Measurements from ENCODE around the gene COCH.

The COCH gene

DNA sequence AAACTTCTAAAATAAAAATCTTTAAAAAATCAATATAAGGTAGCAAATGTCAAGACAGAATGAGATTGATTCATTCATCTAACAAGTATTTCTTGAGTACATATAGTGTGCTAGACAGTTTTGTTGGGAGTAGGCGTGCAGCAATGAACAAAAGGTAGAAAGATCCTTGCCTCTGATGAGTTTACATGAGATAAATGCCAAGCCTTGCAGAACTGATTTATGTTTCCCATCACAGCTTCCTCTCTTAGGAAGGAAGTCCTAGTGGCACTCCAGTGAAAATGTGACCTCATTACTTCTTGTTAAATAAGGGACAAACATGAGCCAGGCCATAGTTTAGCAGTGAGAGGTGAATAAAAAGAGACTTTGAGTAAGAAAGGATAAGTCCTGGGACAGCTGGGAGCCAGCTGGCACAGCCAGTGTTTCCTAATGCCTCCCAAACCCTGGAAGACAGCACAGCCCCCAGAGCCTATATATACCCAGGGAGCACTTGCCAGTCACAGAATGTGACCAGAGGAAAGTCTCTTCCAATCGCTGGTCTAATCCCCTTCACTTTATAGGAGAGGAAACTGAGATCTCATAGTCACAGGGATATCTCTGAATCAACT, 4.7 kb upstream of the COCH start:
- Histone ChIP-seq H3K9me3 (ENCODE audit: control insufficient read depth, insufficient read depth, low read depth, low read length) (no peaks in the 10 kb centered on the region), H3K27ac (ENCODE audit: extremely low read depth, low read depth, low read length) (no peak overlapping the region), H3K36me3 (ENCODE audit: control insufficient read depth in 2 of 2, insufficient read depth in 1 of 2, low read length in 2 of 2) (no peaks in the 10 kb centered on the region), H3K4me3 (ENCODE audit: low read depth, low read length) (no peak overlapping the region), H3K4me1 (ENCODE audit: control insufficient read depth, insufficient read depth, low read length) (peaks cover 2% of the 10 kb centered on the region; the same call in 1 of the 2 replicates)
- CTCF ChIA-PET = no interaction called here
- POLR2A ChIA-PET = no interaction called here
- TF ChIP-seq ZNF223 (tag by site-specific recombination; IDR thresholded peaks at IDR 0.05) (no peak), REPIN1 (tag by site-specific recombination; IDR thresholded peaks at IDR 0.05; ENCODE audit: low read depth) (no peak), ZNF473 (tag by site-specific recombination; IDR thresholded peaks at IDR 0.05) (no peak), TCF7L2 (IDR thresholded peaks at IDR 0.05; ENCODE audit: borderline replicate concordance, low read depth, low read length) (no peak), OVOL3 (tag by site-specific recombination; IDR thresholded peaks at IDR 0.05) (no peak), ZNF76 (tag by site-specific recombination; IDR thresholded peaks at IDR 0.05; ENCODE audit: borderline replicate concordance, low read depth) (no peak), KLF10 (tag by site-specific recombination; IDR thresholded peaks at IDR 0.05) (no peak), HOXA7 (CRISPR knock-in tag; IDR thresholded peaks at IDR 0.05; ENCODE audit: borderline replicate concordance) (no peak), FEZF1 (tag by site-specific recombination; IDR thresholded peaks at IDR 0.05) (no peak), EGR2 (tag by site-specific recombination; IDR thresholded peaks at IDR 0.05; ENCODE audit: low read depth) (no peak), SP2 (tag by site-specific recombination; IDR thresholded peaks at IDR 0.05) (no peak), PATZ1 (tag by site-specific recombination; IDR thresholded peaks at IDR 0.05) (no peak), ZNF239 (tag by site-specific recombination; IDR thresholded peaks at IDR 0.05) (no peak), PRDM6 (tag by site-specific recombination; IDR thresholded peaks at IDR 0.05) (no peak), WT1 (tag by site-specific recombination; IDR thresholded peaks at IDR 0.05) (no peak)
- TF ChIP-seq, protein P1, sequence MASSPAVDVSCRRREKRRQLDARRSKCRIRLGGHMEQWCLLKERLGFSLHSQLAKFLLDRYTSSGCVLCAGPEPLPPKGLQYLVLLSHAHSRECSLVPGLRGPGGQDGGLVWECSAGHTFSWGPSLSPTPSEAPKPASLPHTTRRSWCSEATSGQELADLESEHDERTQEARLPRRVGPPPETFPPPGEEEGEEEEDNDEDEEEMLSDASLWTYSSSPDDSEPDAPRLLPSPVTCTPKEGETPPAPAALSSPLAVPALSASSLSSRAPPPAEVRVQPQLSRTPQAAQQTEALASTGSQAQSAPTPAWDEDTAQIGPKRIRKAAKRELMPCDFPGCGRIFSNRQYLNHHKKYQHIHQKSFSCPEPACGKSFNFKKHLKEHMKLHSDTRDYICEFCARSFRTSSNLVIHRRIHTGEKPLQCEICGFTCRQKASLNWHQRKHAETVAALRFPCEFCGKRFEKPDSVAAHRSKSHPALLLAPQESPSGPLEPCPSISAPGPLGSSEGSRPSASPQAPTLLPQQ (tag by site-specific recombination; IDR thresholded peaks at IDR 0.05) = no peak

DNA sequence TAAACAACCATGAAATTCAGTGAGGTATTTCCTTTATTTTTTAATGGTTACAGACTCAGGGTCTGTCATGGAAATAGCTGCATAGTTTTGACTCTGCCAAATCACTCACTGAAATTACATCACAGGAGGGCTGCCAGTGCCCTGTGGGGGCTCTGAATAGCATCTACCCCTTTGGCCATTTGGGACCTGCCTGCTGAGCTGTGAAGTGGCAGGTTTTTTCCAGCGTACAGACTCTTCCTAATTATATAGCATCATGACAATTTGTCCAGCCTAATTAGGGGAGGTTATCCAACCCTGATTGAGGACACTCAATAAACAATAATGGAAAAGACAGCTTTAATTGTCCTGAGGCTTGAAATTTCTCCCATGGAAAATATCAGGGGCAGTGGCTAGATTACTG, 1.8 kb upstream of the COCH start:
- H3K4me3 ChIP-seq (ENCODE audit: low read depth, low read length) = no peak overlapping the region
- H3K4me1 ChIP-seq (ENCODE audit: control insufficient read depth, insufficient read depth, low read length) = peaks cover 5% of the 10 kb centered on the region; the same call in 1 of the 2 replicates
- ChIA-PET POLR2A (no interaction called here), CTCF (interaction anchor here (0.6 kb wide), 1 partner anchor 9 kb away, joined by 5 read pairs; no protein-coding TSS in a partner anchor)
- H3K9me3 ChIP-seq (ENCODE audit: control insufficient read depth, insufficient read depth, low read depth, low read length) = no peaks in the 10 kb centered on the region
- H3K27ac ChIP-seq (ENCODE audit: extremely low read depth, low read depth, low read length) = no peak overlapping the region
- peaks cover 6 to 7% of the 10 kb centered on the region in 2 experiments for H3K36me3 ChIP-seq (ENCODE audit: control insufficient read depth in 2 of 2, insufficient read depth in 1 of 2, low read length in 2 of 2)
- TF ChIP-seq FEZF1 (tag by site-specific recombination; IDR thresholded peaks at IDR 0.05) (peak; percentile 17; the same call in 1 of the 2 replicates), GLIS1 (tag by site-specific recombination; IDR thresholded peaks at IDR 0.05) (peak; percentile 43), IKZF3 (tag by site-specific recombination; IDR thresholded peaks at IDR 0.05) (0 out of 2 replicates have a peak, but pooled peaks have one; percentile 50), ZIC2 (tag by site-specific recombination; IDR thresholded peaks at IDR 0.05) (peak; percentile 79), ZBTB8A (tag by site-specific recombination; IDR thresholded peaks at IDR 0.05) (0 out of 2 replicates have a peak, but pooled peaks have one; percentile 28), ZFHX2 (tag by site-specific recombination; conservative IDR thresholded peaks at IDR 0.05) (no peak), ZNF146 (tag by site-specific recombination; IDR thresholded peaks at IDR 0.05) (no peak), PATZ1 (tag by site-specific recombination; IDR thresholded peaks at IDR 0.05) (peak; percentile 55; the same call in 1 of the 2 replicates), ZBTB26 (tag by site-specific recombination; optimal IDR thresholded peaks at IDR 0.05) (no peak), OSR2 (tag by site-specific recombination; IDR thresholded peaks at IDR 0.05) (no peak), ZNF561 (tag by site-specific recombination; IDR thresholded peaks at IDR 0.05; ENCODE audit: borderline replicate concordance) (no peak), REPIN1 (tag by site-specific recombination; IDR thresholded peaks at IDR 0.05; ENCODE audit: low read depth) (no peak)
